HG03442 (cell line): Measurements from ENCODE around the gene HSBP1L1.
A peak's percentile ranks its signal among the peaks of the same experiment; 100 is the strongest.

ENCODE experiments used
- ATAC-seq: cut with Tn5 transposase; IDR thresholded peaks from one replicate; pipeline ENCODE4 v1.9.1; 2021; ENCODE audit warnings: mild to moderate bottlenecking, moderate library complexity; ENCODE audit not compliant: unreplicated experiment

The HSBP1L1 gene

DNA sequence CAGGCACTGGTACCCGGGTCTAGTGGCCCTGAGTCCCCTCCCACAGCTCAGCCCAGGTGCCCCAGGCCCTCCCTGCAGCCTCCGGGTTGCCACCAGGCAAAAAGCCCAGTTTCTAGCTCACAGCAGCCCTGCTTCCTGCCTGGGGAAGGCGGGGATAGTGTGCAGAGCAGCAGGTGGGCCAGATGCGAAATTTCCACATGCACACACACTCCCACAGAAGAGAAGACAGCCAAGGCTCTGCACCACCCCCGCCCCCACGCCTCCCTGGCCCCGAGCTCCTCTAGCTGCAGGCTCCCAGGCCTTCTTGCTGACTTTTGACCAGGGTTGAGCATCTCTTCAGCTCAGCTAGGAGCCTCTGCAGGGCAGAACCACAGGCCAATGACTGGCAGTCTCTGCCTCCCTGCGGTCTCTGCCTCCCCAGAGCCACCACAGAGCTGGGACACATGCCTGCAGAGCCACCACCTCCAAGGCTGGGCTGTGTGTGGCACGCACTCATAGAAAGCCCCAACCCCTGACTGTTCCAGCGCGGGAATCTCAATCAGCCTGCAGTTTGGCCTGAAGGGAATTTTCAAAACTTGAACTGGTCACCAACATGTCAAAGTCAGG is 20.2 kb upstream of the HSBP1L1 start:
- peak; percentile 57 for ATAC-seq

DNA sequence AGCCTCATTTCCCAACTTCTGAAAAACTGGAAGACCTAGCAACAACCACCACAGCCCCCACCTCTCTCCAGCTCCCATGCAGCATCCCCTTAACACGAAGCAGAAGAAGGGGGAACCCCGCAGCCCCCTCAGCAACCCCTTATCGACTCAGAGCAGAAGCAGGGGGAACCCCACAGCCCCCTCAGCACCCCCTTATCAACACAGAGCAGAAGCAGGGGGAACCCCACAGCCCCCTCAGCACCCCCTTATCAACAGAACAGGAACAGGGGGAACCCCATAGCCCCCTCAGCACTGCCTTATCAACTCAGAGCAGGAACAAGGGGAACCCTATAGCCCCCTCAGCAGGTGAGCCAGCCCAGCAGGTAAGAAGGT is 19.7 kb upstream of the HSBP1L1 start:
- ATAC-seq = no peak

DNA sequence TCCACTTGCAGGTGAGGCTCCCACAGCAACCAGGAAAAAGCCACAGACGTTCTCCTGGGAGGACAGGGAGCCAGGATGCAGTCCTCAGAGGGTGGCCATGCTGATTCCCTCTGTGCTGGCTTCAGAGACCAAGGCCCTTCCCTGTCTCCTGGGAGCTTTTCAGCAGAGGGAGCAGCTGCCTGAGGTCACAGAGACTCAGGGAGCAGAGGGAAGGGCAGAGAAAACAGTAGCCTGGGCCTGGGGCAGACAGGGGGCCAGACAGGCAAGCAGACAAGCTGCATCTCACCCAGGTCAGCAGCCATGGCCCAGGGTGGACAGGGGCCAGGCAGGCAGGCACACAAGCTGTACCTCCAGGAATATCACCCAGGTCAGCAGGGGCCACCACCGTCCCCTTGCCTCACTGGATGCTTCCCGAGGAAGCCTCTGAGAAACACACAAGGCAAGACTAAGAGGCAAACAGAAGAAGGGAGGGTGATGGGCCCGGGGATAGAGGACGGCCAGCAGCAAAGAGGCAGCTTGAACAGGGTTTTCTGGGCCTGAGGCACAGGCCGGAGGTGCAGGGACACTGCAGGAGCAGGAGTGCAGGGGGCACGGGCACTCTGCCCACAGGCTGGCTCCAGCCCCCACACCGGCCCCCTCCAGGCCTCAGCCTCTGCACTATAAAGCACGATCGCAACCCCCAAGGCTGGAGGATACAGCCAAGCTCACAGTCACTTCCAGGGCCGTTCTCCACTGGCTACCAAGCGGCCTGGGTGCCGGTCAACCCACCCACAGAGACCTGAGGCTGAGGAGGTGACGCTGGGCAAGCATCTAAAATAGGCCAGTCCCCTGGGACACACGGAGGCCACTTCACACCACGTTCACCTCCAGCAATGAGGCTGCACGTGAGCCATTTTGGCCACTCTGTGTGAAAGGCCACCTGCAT is 19.1 kb upstream of the HSBP1L1 start:
- no peak for ATAC-seq

DNA sequence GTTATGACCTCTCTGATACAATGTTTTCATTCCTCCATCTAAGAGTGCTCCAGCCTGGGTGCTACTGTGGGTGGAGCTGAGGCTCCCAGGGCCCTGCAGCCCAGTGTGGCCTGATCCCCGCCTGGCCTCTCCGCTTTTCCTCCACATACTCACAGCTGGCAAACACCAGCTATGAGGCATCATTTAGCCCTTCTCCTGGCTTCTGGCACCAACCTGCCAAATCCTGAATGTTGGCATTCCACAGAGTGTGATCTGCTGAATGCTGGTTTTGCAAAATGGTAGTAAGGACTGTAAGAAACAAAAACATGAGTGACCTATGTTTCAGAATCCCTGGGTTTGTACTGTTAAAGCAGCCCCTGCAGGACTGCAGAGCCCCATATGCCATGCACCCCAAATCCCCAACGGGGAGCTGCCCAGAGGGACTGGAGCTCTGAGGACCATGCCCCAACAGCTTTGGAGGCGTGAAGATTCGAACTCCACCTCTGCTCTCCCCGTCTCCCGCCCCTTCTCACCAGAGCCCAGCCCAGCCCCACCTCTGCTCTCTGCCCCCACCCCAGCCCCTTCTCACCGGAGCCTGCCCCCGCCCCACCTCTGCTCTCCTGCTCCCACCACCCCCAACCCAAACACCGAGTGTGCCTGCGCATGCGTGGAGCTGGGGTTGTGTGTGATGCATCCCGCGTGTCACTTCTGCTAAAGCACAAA is 17.2 kb upstream of the HSBP1L1 start:
- no peak for ATAC-seq

DNA sequence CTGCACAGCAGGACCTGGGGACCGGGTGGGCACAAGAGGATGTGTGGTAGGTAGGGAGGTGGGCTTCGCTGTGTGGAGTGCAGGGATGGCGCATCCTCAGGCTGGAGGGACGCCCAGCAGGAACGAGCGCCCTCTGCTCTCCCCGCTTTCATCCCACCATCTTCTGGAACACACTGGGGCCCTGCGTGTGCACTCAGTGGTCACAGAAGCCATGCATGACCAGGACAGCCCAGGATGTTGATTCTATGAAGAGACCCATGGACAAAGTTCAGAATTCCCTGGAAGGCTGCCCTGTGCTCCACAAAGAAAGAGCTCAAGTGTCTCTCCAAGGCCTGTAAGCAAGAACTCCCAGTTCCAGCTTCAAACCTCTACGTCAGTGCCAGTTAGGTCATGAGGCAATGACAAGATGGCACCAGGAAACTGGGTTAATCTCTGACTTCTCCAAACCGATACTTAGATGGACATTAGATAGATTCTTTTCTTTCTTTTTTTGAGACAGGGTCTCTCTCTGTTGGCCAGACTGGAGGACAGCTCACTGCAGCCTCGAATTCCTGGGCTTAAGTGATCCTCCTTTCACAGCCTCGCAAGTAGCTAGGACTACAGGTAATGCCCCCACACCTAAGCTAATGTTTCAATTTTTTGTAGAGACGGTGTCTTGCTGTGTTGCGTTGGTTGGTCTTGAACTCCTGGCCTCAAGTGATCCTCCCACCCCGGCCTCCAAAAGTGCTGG is 16.4 kb upstream of the HSBP1L1 start:
- ATAC-seq = no peak

DNA sequence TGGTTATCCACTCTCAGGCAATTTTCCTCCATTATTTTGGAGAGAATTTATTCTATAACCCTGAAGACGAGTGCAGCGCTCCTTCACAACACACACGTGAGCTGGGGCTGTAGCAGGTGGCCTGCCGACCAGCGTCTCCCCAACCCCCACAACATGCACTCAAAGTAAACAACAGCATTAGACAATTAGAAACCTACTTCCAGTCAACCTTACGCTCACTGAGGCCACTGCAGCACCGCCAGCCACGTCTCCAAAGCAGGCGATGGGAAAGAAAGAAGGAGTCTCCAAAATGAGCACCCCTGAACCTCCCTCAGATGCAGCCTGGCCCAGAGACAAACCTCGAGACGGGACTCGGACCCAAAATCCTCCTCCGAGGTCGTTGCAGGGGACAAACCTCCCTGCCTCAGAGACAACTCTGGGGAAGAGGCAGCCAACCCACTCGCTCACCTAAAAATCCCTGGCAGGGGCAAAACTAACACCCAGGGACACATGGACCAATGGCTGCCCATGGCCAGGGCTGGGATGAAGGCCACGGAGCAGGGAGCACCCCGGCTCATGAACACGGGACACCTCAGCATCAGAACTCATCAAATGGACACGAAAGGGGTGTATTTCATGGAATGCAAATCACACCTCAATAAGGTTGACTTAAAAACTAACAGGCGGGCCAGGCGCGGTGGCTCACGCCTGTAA is 15.6 kb upstream of the HSBP1L1 start:
- ATAC-seq = no peak

DNA sequence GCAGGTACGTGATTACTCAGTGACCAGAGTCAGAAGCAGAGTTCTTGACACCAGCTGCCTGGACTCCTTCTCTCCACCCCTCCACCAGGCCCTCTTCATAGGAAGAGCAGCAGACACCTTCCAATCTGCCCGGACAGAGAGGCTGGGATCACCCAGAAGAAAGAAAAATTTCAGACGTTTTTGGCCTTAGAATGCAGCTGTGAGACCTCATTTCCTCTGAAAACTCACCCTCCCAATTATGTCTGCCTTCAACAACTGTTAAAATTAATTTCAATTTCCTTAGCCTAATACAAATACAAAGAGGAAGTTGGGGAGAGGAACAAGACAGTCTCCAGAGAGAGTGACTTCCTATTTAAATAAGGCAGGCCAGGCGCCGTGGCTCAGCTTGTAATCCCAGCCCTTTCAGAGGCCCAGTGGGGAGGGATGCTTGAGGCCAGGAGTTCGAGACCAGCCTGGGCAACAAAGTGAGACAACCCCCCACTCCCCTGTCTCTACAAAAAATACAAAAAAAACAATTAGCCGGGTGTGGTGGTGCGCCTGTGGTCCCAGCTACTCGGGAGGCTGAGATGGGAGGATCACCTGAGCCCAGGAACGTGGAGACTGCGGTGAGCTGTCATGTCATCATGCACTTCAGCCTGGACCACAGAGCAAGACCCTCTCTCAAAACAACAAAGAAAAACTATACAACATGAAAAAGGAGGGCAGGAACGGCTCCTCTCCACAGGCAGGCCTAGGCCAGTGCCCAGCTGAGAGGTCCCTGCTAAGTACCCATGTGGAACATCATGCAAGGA is 14.6 kb upstream of the HSBP1L1 start:
- ATAC-seq = no peak

DNA sequence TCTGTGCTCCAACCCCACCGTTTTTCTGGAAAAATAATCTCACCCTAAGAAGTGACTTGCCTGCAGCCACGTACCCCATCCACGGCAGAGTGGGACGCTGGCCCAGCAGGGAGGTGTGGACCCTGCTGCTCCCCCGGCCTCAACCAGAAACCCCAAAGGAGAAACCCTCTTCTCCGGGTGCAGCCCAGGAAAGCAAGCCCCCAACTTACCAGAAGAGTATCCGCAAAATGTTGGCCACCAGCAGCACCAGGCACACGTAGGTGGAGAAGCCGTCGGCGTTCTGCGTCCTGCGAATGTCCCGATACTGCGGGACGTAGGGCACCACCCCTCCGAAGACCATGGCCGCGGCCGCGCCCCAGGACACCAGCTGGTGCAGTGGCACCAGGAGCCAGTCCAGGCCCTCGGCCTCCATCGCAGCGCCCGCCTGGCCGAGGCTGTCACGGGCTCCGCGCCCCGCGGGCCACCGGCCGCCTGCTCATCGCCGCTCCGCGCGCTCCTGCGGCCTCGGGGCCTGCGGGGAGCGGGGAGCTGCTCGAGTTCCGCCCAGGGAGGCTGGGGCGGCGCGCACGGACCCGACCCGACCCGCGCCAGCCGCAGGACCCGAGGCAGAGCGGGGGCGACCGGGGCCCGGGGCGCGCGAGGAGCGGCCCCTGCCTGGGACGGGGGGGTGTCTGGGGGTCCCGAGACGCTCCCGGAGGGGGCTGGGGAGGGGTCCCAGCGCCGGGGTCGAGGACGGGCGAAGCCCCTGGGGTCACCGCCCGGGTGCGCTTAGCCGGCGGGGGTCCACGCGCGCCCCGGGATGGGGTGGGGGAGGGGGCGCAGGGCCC is 13.7 kb upstream of the HSBP1L1 start:
- ATAC-seq = no peak

DNA sequence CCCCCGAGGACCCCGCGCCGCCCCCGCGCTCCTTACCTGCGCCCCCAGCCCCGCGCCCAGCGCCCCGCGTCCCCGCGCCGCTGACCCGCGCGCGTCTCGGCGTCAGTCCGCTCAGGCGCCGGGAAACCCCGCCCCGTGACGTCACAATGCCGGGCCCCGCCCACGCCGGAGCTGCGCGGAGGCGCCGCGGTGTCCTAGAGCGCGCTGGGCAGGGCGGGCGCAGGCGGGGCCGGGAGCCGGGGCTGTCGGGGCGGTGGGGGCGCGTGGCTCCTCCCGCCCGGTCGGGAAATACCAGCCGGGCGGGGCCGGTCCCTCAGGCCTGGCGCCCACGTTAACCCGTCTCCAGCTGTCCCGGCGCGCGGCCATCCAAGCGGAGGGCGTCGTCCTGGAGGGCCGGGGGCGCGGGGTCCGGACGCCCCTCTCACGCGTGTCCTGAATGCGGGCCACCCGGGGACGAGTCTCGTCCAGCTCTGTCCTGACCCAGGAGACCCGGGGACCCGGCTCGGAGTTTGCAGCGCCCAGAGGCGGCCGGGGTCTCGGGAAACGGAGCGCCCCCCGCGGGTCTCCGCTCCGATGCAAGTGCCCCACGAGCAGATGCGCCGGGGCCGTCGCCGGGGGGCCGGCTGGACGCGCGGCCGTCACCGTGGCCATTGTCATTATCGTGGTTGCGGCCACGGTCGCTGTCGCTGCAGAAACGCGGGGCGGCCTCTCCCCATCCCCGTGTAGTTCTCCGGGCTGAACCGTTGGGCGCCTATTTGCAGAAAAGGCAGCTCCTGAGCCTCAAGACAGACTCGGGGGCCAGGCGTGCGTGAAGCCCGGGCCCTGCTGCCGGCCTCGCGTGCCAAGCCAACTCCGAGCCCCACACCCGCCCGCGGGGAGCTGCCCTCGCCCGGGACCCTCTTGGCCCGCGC is 12.6 kb upstream of the HSBP1L1 start, which contains the start of gene SLC66A2:
Gene SLC66A2 (minus strand): TSS at position 109 of the 911 bp plus-strand sequence. CDS start 727 bp downstream, outside the sequence.
- peak; percentile 64 for ATAC-seq

DNA sequence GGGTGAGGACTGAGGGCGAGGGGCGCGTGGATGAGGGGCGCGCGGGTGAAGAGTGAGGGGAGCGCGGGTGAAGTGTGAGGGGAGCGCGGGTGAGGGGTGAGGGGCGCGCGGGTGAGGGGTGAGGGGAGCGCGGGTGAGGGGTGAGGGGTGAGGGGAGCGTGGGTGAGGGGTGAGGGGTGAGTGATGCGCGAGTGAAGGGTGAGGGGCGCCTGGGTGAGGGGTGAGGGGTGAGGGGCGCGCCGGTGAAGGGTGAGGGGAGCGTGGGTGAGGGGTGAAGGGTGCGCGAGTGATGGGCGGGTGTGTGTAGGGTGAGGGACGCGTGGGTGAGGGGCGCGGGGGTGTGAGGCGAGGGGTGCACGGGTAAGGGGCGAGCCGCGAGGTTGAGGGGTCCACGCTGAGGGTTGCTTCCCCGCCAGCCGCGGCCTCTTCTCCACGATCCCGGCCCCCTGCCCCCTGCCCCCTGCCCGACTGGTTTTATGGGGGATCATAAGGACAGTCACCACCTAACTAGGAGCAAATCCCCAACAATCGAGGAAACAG is 11.9 kb upstream of the HSBP1L1 start:
- no peak for ATAC-seq

DNA sequence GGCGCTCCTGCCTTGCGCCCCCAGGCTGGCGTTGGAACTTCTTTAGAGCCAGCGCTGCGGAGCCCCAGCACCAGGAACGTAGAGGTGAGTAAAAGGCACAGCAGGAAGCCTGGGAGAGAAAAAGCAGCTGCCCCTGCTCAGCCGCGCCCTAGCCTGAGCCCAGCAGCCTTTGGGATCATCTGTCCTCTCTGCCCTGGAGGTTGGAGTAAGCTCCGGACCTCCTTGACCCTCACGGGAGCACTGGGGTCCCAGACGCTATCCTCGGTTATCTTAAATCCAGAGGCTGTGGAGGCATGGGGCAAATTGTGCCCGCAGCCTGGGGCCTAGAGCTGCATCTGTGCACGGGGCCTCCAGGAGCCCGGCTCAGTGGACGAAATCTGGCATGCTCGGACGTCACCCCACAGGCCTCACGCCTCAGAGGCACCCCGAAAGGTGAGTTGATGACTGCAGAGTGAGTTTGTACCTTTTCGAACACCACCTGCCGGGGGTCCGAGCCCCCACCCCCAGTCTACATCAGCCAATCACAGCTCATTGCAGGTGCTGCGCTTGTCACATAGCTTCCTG is 11.4 kb upstream of the HSBP1L1 start:
- no peak for ATAC-seq

DNA sequence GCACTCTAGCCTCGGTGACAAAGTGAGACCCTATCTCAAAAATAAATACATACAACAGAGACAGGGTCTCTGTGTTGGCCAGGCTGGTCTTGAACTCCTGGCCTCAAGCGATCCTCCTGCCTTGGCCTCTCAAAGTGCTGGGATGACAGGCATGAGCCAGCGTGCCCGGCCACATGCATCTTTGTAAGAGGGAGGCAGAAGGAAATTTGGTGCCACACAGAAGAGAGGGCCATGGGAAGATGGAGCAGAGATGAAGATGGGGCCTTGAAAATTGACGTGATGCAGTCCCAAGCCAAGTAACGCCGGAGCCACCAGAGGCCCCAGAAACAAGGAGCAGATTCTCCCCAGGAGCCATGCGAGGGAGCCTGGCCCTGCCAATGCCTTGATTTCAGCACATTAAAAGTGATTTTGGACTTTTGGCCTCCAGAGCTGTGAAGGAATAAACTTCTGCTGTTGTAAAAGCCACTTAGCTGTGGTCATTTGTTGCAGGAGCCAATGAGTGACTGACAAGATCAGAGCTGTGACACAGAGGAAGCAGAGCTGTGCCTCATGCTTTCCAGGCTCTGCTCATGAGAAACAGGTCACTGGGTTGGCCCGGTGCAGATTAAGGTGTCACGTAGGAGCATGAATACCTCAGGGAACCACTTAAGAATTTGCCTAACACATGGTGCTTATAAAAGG is 10.3 kb upstream of the HSBP1L1 start:
- no peak for ATAC-seq

DNA sequence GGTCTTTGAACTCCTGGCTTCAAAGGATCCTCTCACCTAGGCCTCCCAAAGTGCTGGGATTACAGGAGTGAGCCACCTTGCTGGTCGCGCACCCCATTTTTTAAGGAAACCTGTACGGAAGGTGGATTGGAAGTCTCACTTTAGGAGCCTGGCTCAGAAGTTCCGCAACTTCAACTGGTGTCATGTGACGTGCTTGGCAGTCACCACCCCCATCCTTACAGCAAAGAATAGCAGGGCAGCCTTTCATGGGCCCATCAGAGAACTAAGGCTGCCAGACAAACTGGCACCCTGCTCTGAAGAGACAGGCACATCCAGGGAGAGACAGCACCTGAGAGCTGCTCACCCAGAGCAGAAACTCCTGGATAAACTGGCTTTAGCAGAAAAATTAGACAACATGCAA is 9.7 kb upstream of the HSBP1L1 start:
- ATAC-seq = no peak

DNA sequence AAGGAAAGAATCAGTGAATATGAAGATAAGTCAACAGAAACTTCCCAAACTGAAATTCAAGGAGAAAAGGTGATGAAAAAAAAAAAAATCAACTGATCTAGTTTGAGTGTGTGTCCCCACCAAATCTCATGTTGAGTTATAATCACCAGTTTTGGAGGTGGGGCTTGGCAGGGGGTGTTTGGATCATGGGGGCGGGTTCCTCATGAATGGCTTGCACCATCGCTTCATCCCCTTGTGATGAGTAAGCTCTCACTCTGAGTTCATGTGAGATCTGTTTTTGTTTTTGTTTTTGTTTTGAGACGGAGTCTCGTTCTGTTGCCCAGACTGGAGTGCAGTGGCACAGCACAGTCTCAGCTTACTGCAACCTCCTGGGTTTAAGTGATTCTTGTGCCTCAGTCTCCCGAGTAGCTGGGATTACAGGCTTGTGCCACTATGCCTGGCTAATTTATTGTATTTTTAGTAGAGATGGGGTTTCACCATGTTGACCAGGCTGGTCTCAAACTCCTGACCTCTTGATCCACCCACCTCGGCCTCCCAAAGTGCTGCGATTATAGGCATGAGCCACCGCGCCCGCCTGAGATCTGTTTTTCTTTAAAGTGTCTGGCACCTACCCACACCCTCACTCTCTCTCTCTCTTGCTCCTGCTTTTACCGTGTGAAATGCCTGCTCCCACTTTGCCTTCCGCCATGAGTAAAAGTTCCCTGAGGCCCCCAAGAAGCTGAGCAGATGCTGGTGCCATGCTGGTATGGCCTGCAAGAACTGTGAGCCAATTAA is 9.0 kb upstream of the HSBP1L1 start:
- peak; percentile 33 for ATAC-seq

DNA sequence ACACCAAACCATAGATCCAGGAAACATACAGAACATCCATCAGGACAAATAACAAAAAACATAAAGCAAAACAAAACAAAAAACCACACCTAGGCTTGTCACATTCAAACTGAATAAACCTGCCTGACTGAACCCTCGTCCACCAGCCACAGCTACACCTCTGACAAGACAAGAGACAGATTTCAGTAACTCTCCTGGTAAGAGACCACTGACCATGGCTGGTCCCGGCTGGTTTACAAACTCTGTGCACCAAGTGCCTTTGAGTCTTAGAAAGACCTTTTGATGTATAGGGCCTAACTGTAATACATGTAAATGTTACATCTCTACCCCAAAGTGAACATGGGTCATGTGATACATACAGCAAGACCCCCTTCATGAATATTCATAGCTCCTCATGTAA is 8.2 kb upstream of the HSBP1L1 start:
- ATAC-seq = no peak

DNA sequence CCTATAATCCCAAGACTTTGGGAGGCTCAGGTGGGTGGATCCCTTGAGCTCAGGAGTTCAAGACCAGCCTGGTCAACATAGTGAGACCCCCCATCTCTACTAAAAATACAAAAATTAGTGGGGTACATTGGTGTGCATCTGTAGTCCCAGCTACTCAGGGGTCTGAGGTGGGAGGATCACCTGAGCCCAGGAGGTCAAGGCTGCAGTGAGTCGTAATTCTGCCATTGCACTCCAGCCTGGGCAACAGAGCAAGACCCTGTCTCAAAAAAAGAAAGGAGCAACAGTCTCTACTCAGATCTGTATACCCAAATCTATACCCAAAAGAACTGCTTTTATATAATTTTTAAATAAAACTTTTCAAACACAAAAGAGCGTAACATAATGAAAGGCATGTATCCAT is 5.5 kb upstream of the HSBP1L1 start:
- ATAC-seq = no peak
